Activated CD8-positive, alpha-beta memory T cell treated with anti-CD3 and anti-CD28 coated beads for 1 hour (primary cell): ENCODE data around the gene NPSR1.
"Not testable (repeated sequence)": the region's sequence is repeated elsewhere in the genome, so short reads cannot be mapped to it uniquely, and the experiment has no call there.

Experiments
- DNase-seq, 2 donors: peaks; one replicate each; pipeline ENCODE4 v3.0.0-alpha.2; 2020; ENCODE audit warnings: low read depth in 1 of 2; ENCODE audit errors: extremely low read depth in 1 of 2

Gene NPSR1

GRCh38 chr7:34867341-34867740 lies 209.3 kb downstream of the NPSR1 start:
- not testable (repeated sequence) for DNase-seq

DNA sequence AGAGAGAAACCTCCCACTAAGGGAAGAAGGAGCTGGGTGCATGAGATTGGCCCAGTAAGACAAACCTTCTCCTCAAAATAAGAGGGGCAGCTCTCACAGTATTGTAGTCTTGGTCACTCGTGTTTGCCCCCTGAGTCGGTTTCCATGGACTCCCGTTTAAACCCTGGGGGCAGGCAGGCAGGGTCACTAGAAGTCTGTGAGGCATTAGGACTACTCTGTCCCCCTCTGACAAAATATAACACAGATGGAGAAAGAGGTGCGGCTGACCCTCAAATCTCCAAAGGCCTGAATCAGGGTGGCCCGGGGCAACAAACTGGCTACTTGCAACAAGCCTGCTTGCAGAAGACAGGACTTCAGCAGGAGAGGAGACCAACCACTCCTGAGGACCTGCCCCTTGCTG lies 210.6 kb downstream of the NPSR1 start:
- not testable (repeated sequence) for DNase-seq

DNA sequence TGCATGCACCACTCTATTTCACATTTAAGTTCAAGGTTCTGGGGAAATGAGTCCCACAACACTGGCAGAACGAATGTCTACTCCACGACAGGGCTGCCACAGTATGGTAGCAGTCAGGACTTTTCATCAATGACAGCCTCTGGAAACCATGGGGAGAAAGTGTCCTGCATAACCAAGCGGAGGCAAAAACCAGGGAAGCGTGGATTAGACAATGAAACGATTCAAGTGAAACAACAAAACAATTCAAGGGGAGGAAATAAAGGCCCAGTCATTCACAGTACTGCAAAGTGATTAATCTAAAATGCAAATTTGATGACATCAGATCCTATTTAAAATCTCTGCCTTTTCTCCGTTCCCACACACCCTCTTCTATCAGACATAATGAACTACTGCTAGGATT lies 211.0 kb downstream of the NPSR1 start:
- no peak for DNase-seq

DNA sequence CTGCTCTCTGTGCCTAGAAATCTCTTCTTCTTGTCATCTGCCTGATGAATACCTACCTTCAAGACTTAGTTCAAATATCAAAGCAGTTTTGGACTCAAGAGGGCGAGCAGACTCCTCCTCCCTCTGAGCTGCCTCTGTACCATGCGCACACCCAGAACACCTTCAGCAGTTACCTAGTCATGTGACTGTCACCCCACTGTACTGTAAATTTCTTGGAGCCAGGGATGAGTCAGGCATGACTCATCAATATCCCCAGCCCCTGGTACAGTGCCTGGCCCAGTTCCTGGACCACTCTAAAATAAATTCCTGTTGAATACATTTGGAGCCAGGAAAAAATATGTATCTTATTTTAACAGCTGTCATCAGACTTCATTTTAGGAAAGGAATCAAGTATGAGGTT lies 212.0 kb downstream of the NPSR1 start:
- DNase-seq, result not testable (repeated sequence)

GRCh38 chr7:34874329-34874728 lies 216.3 kb downstream of the NPSR1 start:
- DNase-seq, result not testable (repeated sequence)

GRCh38 chr7:34875481-34875880 lies 217.5 kb downstream of the NPSR1 start:
- DNase-seq, result no peak

DNA sequence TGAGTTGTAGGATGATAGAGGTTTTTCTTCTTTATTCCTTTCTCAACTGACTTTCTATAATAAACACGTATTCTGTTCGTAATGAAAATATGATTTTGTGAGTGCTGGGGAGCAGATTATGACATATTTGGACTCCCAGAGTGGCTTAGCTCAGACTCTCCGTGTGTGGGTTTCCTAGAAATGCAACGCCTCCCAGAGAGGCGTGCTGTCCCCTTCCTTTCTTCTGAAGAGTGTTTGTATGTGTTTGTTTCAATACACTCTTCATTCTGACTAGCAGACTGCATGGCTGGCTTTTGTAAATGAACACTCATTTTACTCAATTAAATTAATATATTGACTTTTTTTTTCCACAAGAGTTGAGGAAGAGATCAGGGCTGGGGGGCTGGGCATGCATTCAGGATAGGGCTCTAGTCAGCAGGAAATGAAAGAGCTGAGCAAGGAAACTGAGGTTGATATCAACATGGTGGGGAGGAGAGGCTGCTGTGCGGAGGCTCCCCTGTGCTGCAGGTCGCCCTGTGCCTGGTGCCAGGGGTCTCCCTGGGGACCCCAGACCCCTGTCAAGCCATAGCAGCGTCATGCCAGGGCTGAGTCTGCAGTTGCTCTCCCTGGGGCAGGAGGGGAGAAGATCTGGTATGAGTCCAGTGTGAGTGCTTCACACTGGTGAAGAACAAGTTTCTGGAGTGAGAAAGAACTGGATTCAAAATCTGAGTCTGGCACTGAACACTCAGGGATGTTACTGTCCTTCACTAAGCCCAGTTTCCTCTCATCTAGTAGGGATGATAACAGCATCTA lies 221.1 kb downstream of the NPSR1 start:
- not testable (repeated sequence) for DNase-seq

GRCh38 chr7:34879871-34880270 lies 221.9 kb downstream of the NPSR1 start:
- no peak for DNase-seq

GRCh38 chr7:34883855-34884254 lies 225.8 kb downstream of the NPSR1 start:
- DNase-seq, result not testable (repeated sequence)

GRCh38 chr7:34886856-34887255 lies 228.8 kb downstream of the NPSR1 start:
- no peak for DNase-seq

GRCh38 chr7:34889951-34890350 lies 231.9 kb downstream of the NPSR1 start:
- DNase-seq, result no peak

DNA sequence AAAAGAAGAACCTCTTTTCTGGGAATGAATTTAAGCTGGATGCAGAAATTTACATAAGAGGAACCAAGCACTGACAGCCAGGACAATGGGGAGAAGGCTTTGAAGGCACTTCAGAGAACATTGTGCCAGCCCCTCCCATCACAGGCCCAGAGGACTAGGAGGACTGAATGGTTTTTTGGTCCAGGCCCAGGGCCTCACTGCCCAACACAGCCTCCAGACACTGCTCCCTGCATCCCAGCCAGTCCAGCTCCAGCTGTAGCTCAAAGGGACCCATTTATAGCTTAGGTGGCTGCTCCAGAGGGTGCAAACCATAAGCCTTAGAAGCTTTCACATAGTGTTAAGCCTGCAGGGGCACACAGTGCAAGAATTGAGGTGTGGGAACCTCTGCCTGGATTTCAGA lies 237.2 kb downstream of the NPSR1 start:
- DNase-seq, result no peak
